Prostate gland (tissue), 2 donors: ENCODE results near the gene PASK. TPM values are rescaled to one million over a fixed set of nuclear protein-coding genes. Genes with fewer than 3 reads are reported as not detected.

Experiments
- DNase-seq: peaks from one replicate; pipeline ENCODE4 v3.0.0-alpha.2; 2019; ENCODE audit warnings: low spot score
- H3K27ac ChIP-seq, 2 donors: fragments of 200-600 bp; sonication (generic); 2 replicates each; pipeline ENCODE4 v1.5.1; 2017 to 2019
- H3K27me3 ChIP-seq: fragments of 200-600 bp; sonication (generic); replicated peaks from 2 replicates; pipeline ENCODE4 v1.5.1; 2019; ENCODE audit not compliant: insufficient read depth
- H3K36me3 ChIP-seq, 2 donors: fragments of 200-600 bp; sonication (generic); 1 replicate in 1 of 2; 2 replicates in 1 of 2; pipeline versions ENCODE4 v1.5.1 to v1.8.1; 2017 to 2019
- H3K4me1 ChIP-seq: fragments of 200-600 bp; sonication (generic); replicated peaks from 2 replicates; pipeline ENCODE4 v1.5.1; 2019
- H3K4me3 ChIP-seq, 2 donors: fragments of 200-600 bp; sonication (generic); 2 replicates each; pipeline ENCODE4 v1.5.1; 2017 to 2019
- H3K9me3 ChIP-seq: fragments of 200-600 bp; sonication (generic); 2 replicates; pipeline ENCODE4 v1.5.1; 2017
- POLR2A ChIP-seq: fragments of 450-650 bp; IDR thresholded peaks from one replicate; pipeline ENCODE4 v1.6.1; 2016; ENCODE audit warnings: antibody characterized with exemption, mild to moderate bottlenecking
- POLR2AphosphoS5 ChIP-seq: sonication (generic); formaldehyde crosslinking; IDR thresholded peaks from one replicate; pipeline ENCODE4 v1.6.1; 2017; ENCODE audit warnings: antibody characterized with exemption
- WGBS: methylation state at CpG from one replicate; pipeline ENCODE4 v1.1.5; 2018; 5-methylcytosine and 5-hydroxymethylcytosine counted together
- intact Hi-C: fragments of 100-400 bp; cut with DNase I; formaldehyde crosslinking; loops from one replicate; pipeline ENCODE4 v1.14.2; 2022
- total RNA-seq, 2 donors: library from RNA; depleted of rRNA; stranded (reverse); fragments of >200 nt; gene quantifications; one replicate each; pipeline ENCODE4 v1.1.0, GENCODE V29; 2016
- TF ChIP-seq, protein P1 (sequence below), 4 experiments: fragments of 200-600 bp in 2 of 4; fragments of 450-650 bp in 2 of 4; sonication (generic) in 2 of 4; IDR thresholded peaks; 1 replicate in 3 of 4; 2 replicates in 1 of 4; pipeline ENCODE4 v1.5.1; 2016 to 2019; ENCODE audit warnings: antibody characterized with exemption in 4 of 4, mild to moderate bottlenecking in 2 of 4, moderate library complexity in 2 of 4

PASK gene
- total RNA-seq, 2 donors from 2014 or later = 49.2 to 200 TPM

DNA sequence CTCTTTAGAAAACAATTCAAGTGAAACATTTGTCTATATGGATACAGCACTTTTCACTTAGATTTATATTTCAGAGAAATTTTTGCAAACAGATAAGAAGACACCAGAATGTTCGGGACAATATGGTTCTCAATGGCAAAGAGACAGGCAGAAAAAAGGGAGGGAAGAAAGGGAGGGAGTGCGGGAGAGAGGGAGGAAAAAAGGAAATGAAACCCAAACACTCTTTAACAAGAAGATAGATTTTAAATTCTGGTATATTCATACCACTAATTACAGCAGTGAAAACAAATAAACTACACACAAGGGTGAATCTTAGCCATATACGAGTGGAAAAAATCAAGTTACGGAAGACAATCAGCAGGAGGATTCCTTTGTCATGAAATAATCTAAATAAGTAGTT is 3.0 kb downstream of the PASK start:
- Histone ChIP-seq H3K4me3 (no peak overlapping the region), H3K9me3 (no peaks in the 10 kb centered on the region), H3K27me3 (no peaks in the 10 kb centered on the region), H3K36me3 (no peaks in the 10 kb centered on the region), H3K4me1 (peaks cover 4% of the 10 kb centered on the region), H3K27ac (no peak overlapping the region)
- intact Hi-C loops = loop anchor here (5.0 kb wide), 1 partner anchor 71 kb away; no protein-coding TSS in a partner anchor
- 75% methylated on average over 4 of the region's 4 CpGs for WGBS
- TF ChIP-seq POLR2A = no peak
- TF ChIP-seq, protein P1, sequence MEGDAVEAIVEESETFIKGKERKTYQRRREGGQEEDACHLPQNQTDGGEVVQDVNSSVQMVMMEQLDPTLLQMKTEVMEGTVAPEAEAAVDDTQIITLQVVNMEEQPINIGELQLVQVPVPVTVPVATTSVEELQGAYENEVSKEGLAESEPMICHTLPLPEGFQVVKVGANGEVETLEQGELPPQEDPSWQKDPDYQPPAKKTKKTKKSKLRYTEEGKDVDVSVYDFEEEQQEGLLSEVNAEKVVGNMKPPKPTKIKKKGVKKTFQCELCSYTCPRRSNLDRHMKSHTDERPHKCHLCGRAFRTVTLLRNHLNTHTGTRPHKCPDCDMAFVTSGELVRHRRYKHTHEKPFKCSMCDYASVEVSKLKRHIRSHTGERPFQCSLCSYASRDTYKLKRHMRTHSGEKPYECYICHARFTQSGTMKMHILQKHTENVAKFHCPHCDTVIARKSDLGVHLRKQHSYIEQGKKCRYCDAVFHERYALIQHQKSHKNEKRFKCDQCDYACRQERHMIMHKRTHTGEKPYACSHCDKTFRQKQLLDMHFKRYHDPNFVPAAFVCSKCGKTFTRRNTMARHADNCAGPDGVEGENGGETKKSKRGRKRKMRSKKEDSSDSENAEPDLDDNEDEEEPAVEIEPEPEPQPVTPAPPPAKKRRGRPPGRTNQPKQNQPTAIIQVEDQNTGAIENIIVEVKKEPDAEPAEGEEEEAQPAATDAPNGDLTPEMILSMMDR (IDR thresholded peaks at IDR 0.05) = no peak
- TF ChIP-seq POLR2AphosphoS5 = no peak
- DNase-seq = no peak

DNA sequence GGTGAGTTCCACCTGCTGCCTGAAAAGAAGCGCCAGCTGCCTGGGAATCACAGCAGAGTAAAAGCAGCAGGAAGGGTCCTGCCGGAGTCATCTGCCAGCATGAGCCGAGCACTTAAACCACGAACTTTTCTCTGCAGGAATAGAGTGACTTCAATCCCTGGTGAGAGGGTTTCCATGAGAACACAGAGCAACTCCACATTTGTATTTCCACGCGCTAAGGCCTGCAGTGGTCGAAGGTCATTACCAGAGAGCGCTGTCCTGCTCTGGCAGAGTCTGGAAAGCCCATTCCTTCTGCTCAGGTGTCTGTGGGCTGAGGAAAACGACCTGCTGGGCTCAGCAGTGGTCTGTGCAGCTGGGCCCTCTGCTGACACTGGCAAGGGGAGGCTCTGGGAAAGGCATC is 6.7 kb downstream of the PASK start:
- TF ChIP-seq, protein P1 (IDR thresholded peaks at IDR 0.05) = no peak
- TF ChIP-seq POLR2A = no peak
- no peak for TF ChIP-seq POLR2AphosphoS5
- Histone ChIP-seq H3K4me3 (no peak overlapping the region), H3K27ac (no peak overlapping the region), H3K4me1 (no peaks in the 10 kb centered on the region), H3K36me3 (no peaks in the 10 kb centered on the region), H3K9me3 (no peaks in the 10 kb centered on the region), H3K27me3 (no peaks in the 10 kb centered on the region)
- 93% methylated on average over 9 of the region's 9 CpGs for WGBS
- intact Hi-C loops = no loop called here
- DNase-seq = no peak

DNA sequence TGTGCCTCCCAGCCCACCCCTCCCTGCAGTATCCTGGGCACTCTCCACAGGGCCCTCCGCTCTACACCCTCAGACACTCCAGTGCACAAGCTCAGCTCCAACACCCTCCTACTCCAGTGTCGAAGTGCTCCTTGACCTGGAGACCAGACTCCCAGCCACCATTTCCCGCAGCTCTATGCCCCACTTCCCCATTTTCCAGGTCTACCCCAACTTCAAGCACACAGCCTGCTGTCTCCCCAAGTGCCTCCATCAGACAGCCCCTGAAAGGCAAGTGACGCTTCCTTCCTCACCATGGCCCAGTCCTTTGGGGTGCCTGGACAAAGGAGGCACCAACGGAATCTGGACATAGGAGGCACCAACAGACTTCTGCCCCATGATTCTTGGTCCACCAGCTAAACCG is 7.2 kb downstream of the PASK start:
- H3K9me3 ChIP-seq = no peaks in the 10 kb centered on the region
- TF ChIP-seq POLR2AphosphoS5 (no peak), POLR2A (no peak)
- TF ChIP-seq, protein P1 (IDR thresholded peaks at IDR 0.05) = no peak
- H3K27ac ChIP-seq = no peak overlapping the region
- intact Hi-C loops = no loop called here
- no peak for DNase-seq
- no peaks in the 10 kb centered on the region for H3K36me3 ChIP-seq
- no peaks in the 10 kb centered on the region for H3K4me1 ChIP-seq
- H3K4me3 ChIP-seq = no peak overlapping the region
- 98% methylated on average over 6 of the region's 6 CpGs for WGBS
- H3K27me3 ChIP-seq = no peaks in the 10 kb centered on the region

DNA sequence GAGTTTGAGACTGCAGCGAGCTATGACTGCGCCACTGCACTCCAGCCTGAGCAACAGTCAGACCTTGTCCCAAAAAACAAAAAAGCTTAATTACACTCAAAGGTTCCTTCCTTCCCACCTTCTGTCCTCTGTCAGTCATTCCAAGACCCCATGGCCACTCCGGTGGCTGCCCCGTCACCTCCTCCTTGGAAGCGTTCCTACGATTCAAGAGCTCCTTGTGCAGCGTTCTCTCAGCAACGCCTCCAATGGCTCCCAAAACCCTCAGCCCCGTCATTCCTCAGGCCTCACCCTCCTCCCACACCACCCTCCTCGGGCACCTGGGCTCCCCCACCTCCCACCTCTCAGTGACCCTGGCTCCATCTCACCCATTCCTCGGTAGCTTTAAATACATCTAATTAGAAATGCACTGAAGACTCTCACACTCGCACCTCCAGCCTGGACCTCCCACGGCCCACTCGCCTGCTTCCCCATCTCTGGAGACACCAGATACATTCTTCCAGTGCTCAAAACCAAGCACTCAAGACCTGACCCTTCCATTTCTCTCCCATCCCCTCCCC is 8.0 kb downstream of the PASK start:
- peaks cover 0 to 4% of the 10 kb centered on the region in 2 donors for H3K36me3 ChIP-seq
- H3K9me3 ChIP-seq = no peaks in the 10 kb centered on the region
- H3K4me3 ChIP-seq = no peak overlapping the region
- 94% methylated on average over 14 of the region's 14 CpGs for WGBS
- no peaks in the 10 kb centered on the region for H3K4me1 ChIP-seq
- TF ChIP-seq POLR2AphosphoS5 = no peak
- no peak for TF ChIP-seq POLR2A
- TF ChIP-seq, protein P1 (IDR thresholded peaks at IDR 0.05) = no peak
- intact Hi-C loops = no loop called here
- no peak overlapping the region for H3K27ac ChIP-seq
- DNase-seq = no peak
- no peaks in the 10 kb centered on the region for H3K27me3 ChIP-seq

DNA sequence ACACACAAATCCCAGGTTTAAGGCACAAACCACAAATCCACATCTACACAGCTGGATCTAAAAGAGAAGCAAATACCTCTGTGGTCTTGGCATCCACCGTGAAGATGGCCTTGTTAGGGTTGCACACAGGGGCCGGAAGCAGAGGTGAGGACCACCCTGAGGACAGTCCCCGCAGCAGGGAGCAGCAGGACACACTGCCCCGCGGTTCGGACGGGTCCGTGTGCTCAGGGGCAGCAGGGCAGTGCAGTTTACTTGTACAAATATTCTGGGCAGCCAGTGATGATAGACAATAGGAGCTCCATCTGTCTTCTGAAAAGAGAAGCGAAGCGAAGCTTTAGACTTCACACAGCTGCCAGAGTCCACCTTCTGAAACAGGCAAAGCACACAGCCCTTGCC is 8.8 kb downstream of the PASK start:
- TF ChIP-seq, protein P1 (IDR thresholded peaks at IDR 0.05) = no peak
- no peak for TF ChIP-seq POLR2A
- no peak for TF ChIP-seq POLR2AphosphoS5
- Histone ChIP-seq H3K4me3 (no peak overlapping the region), H3K36me3 (peaks cover 0 to 4% of the 10 kb centered on the region in 2 donors), H3K27ac (no peak overlapping the region), H3K4me1 (no peaks in the 10 kb centered on the region), H3K27me3 (no peaks in the 10 kb centered on the region), H3K9me3 (no peaks in the 10 kb centered on the region)
- WGBS = 96% methylated on average over 10 of the region's 10 CpGs
- DNase-seq = no peak
- intact Hi-C loops = no loop called here
